NCI-H1417 (cell line): Measurements from ENCODE around the gene SWAP70.
"Not testable (repeated sequence)": the region's sequence is repeated elsewhere in the genome, so short reads cannot be mapped to it uniquely, and the experiment has no call there.

Source experiments
- DNase-seq, 3 experiments: peaks; one replicate each; lab custom pipeline; 2025; lab: John Stamatoyannopoulos, UW

Gene SWAP70

GRCh38 chr11:9722023-9722422, 58.1 kb downstream of the SWAP70 start:
- no peak for DNase-seq

GRCh38 chr11:9722893-9723292, 59.0 kb downstream of the SWAP70 start:
- no peak for DNase-seq

GRCh38 chr11:9726321-9727022, 62.6 kb downstream of the SWAP70 start:
- DNase-seq, result peak in 2 of 3 experiments; percentile 56 to 86

- DNase-seq, result no peak
Observed at GRCh38 chr11:9728058-9728457, 64.2 kb downstream of the SWAP70 start.

GRCh38 chr11:9731256-9731655, 67.4 kb downstream of the SWAP70 start:
- DNase-seq, result no peak

GRCh38 chr11:9732453-9732852, 68.6 kb downstream of the SWAP70 start:
- DNase-seq, result no peak

GRCh38 chr11:9733212-9733611, 69.3 kb downstream of the SWAP70 start:
- no peak for DNase-seq

- no peak for DNase-seq
Observed at GRCh38 chr11:9735236-9735635, 71.4 kb downstream of the SWAP70 start.

GRCh38 chr11:9735919-9736318, 72.0 kb downstream of the SWAP70 start:
- no peak for DNase-seq

- no peak for DNase-seq
Observed at GRCh38 chr11:9736365-9736764, 72.5 kb downstream of the SWAP70 start.

- DNase-seq, result peak in 1 of 3 experiments; percentile 53
Observed at GRCh38 chr11:9738116-9738515, 74.2 kb downstream of the SWAP70 start.

- DNase-seq, result no peak
Observed at GRCh38 chr11:9738707-9739106, 74.8 kb downstream of the SWAP70 start.

GRCh38 chr11:9739123-9739900, 75.4 kb downstream of the SWAP70 start:
- no peak for DNase-seq

GRCh38 chr11:9740202-9740883, 76.5 kb downstream of the SWAP70 start:
- no peak for DNase-seq

- DNase-seq, result no peak
Observed at GRCh38 chr11:9741260-9741659, 77.4 kb downstream of the SWAP70 start.

GRCh38 chr11:9743512-9743911, 79.6 kb downstream of the SWAP70 start:
- not testable (repeated sequence) for DNase-seq

GRCh38 chr11:9745411-9746211, 81.7 kb downstream of the SWAP70 start:
- DNase-seq, result no peak

GRCh38 chr11:9747229-9747628, 83.4 kb downstream of the SWAP70 start:
- DNase-seq, result no peak

GRCh38 chr11:9747828-9748227, 84.0 kb downstream of the SWAP70 start:
- DNase-seq, result peak in 1 of 3 experiments; percentile 7

GRCh38 chr11:9748361-9748970, 84.6 kb downstream of the SWAP70 start:
- peak in 2 of 3 experiments; percentile 49 to 75 for DNase-seq

GRCh38 chr11:9750551-9750950, 86.7 kb downstream of the SWAP70 start:
- DNase-seq, result no peak

- DNase-seq, result no peak
Observed at GRCh38 chr11:9752091-9752490, 88.2 kb downstream of the SWAP70 start.
